ENCODE results near the gene TRAF1. TPM values are rescaled to one million over a fixed set of nuclear protein-coding genes. Genes with fewer than 3 reads are reported as not detected.

TRAF1 gene
- total RNA-seq, 1 experiment from 2014 or later: 1.4 TPM

DNA sequence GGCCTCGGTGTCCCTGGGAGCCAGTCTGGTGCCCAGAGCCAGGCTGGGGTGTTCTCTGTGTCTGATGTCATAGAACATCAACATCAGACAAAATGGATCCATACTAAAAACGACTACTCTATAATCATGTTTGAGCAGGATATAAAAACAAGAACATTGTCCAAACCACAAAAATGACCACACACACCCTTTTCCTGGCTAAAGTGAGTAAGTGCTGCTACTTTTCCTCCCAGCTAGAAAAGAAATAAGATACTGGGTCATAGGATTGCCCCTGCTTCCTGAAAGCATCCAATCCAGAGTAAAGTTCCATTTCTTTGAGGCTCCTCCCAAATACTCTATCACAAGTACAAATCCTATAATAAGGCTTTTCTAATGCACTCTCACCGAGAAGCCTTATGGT is 19.7 kb upstream of the TRAF1 start:
- H3K4me2 ChIP-seq (ENCODE audit: insufficient read depth, insufficient read length, low read length): no peak overlapping the region
- no peak for TF ChIP-seq CTCF (conservative IDR thresholded peaks at IDR 0.05)
- H3K27me3 Mint-ChIP-seq (ENCODE audit: low read depth): no peaks in the 10 kb centered on the region

More for the DNA sequence above, 19.7 kb upstream of the TRAF1 start:
- no peak overlapping the region for H3K4me3 Mint-ChIP-seq
- Histone ChIP-seq H2BK120ac (ENCODE audit: low read depth, low read length, poor library complexity, severe bottlenecking) (no peak overlapping the region), H2BK20ac (ENCODE audit: low read depth, low read length, poor library complexity, severe bottlenecking) (no peak overlapping the region), H3K9me3 (ENCODE audit: control insufficient read depth, low read depth, low read length) (no peaks in the 10 kb centered on the region), H2AK5ac (ENCODE audit: insufficient read length, low read length) (no peak overlapping the region), H3T11ph (ENCODE audit: low read length) (no peak overlapping the region), H3K4ac (ENCODE audit: low read depth, low read length) (no peak overlapping the region), H2BK5ac (ENCODE audit: insufficient read length, low read length) (no peak overlapping the region), H3K23ac (ENCODE audit: insufficient read length, low read depth, low read length) (no peak overlapping the region), H2AFZ (ENCODE audit: low read length) (no peak overlapping the region), H4K91ac (ENCODE audit: insufficient read length, low read depth, low read length) (no peak overlapping the region), H3K79me2 (ENCODE audit: insufficient read depth, low read length) (no peaks in the 10 kb centered on the region), H3K56ac (ENCODE audit: insufficient read length, low read depth, low read length) (no peak overlapping the region), H3K4me1 (ENCODE audit: insufficient read depth, low read length) (no peaks in the 10 kb centered on the region; the same call in 1 of the 2 replicates), H2BK15ac (ENCODE audit: low read depth, low read length) (no peak overlapping the region), H3K9ac (ENCODE audit: extremely low read depth, insufficient read length, low read length) (no peak overlapping the region), H3K27ac (ENCODE audit: insufficient read length, low read depth, low read length) (no peak overlapping the region), H4K8ac (replicated peaks; ENCODE audit: insufficient read length, low read depth, low read length) (no peak overlapping the region), H3K79me1 (ENCODE audit: insufficient read depth, low read depth, low read length, poor library complexity, severe bottlenecking) (no peaks in the 10 kb centered on the region), H3K23me2 (ENCODE audit: insufficient read length, low read depth, low read length, poor library complexity, severe bottlenecking) (no peaks in the 10 kb centered on the region), H3K14ac (ENCODE audit: insufficient read depth, low read length) (no peak overlapping the region), H2BK12ac (ENCODE audit: insufficient read length, low read depth, low read length) (no peak overlapping the region), H3K27me3 (ENCODE audit: insufficient read depth, low read length) (no peaks in the 10 kb centered on the region), H4K20me1 (ENCODE audit: control insufficient read depth, insufficient read depth, insufficient read length) (no peaks in the 10 kb centered on the region), H4K5ac (ENCODE audit: insufficient read length, low read depth, low read length) (no peak overlapping the region), H3K18ac (ENCODE audit: insufficient read length, low read depth, low read length) (no peak overlapping the region)
- H3K36me3 Mint-ChIP-seq (ENCODE audit: insufficient read depth in 1 of 3, low read depth in 3 of 3): no peaks in the 10 kb centered on the region
- H3K9me3 Mint-ChIP-seq: no peaks in the 10 kb centered on the region
- H3K4me1 Mint-ChIP-seq: peaks cover 21 to 24% of the 10 kb centered on the region in 2 experiments
- WGBS (ENCODE audit: extremely low coverage, insufficient read length, low lambda C conversion rate): no CpG with 5 or more reads among the region's 3 CpGs
- no peak for DNase-seq
- H3K27ac Mint-ChIP-seq: no peak overlapping the region
